ENCODE results near the gene CADM1. TPM values are rescaled to one million over a fixed set of nuclear protein-coding genes. Genes with fewer than 3 reads are reported as not detected.

CADM1 gene
- total and polyA plus RNA-seq, 7 donors, result 0.69 to 25.2 (median 15.6) TPM

DNA sequence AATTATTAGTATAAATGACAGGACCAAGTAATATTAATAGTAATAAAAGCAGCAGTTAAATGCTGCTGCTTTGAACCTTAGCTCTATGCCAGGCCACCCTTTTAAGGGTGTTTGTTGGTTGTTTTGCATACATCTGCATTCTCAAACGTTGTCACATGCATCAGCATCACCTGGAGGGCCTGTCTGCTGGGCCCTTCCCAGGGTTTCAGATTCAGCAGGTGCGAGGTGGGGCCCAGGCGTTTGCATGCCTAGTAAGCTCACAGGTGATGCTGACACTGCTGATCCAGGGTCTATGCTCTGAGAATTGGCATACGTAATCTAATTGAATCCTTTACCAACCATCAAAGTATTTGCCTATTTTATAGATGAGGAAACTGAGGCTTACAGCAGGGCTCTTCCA, 246.5 kb downstream of the CADM1 start:
- Histone ChIP-seq H3K4me3 (no peak overlapping the region), H3K36me3 (no peaks in the 10 kb centered on the region), H3K27me3 (no peaks in the 10 kb centered on the region), H3K4me1 (no peaks in the 10 kb centered on the region), H3K9me3 (no peaks in the 10 kb centered on the region), H3K27ac (no peak overlapping the region)
- WGBS, 2 donors, result 68 to 73% methylated on average over 4 of the region's 4 CpGs
- TF ChIP-seq, protein P1, sequence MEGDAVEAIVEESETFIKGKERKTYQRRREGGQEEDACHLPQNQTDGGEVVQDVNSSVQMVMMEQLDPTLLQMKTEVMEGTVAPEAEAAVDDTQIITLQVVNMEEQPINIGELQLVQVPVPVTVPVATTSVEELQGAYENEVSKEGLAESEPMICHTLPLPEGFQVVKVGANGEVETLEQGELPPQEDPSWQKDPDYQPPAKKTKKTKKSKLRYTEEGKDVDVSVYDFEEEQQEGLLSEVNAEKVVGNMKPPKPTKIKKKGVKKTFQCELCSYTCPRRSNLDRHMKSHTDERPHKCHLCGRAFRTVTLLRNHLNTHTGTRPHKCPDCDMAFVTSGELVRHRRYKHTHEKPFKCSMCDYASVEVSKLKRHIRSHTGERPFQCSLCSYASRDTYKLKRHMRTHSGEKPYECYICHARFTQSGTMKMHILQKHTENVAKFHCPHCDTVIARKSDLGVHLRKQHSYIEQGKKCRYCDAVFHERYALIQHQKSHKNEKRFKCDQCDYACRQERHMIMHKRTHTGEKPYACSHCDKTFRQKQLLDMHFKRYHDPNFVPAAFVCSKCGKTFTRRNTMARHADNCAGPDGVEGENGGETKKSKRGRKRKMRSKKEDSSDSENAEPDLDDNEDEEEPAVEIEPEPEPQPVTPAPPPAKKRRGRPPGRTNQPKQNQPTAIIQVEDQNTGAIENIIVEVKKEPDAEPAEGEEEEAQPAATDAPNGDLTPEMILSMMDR (IDR thresholded peaks at IDR 0.05), result no peak
- TF ChIP-seq POLR2A (IDR thresholded peaks at IDR 0.05) (no peak), POLR2AphosphoS5 (IDR thresholded peaks at IDR 0.05) (no peak), EP300 (IDR thresholded peaks at IDR 0.05) (no peak)
- intact Hi-C loops (cut with DNase I), result no loop called here
- DNase-seq, result no peak

DNA sequence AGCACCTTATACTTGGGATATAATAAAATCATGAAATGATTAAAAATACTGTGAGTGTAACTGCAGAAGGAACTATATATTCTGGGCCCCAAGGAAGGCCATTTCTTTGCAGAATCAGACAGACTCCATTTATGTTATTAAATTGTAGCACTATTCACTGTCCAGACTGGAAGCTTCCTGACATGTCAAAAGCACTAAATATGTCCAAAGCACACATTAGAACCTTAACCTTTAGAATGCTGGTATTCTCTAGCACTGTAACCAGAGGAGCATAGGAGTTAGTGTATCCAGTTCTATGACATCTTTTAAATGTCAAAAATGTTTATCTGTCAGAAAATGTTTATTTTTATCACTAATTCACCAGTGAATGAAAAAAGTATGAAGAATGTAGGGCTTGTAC, 246.9 kb downstream of the CADM1 start:
- no peaks in the 10 kb centered on the region for H3K27me3 ChIP-seq
- H3K4me1 ChIP-seq, result no peaks in the 10 kb centered on the region
- H3K27ac ChIP-seq, result no peak overlapping the region
- TF ChIP-seq, protein P1 (IDR thresholded peaks at IDR 0.05), result no peak
- no peak for TF ChIP-seq POLR2AphosphoS5 (IDR thresholded peaks at IDR 0.05)
- no peak for TF ChIP-seq POLR2A (IDR thresholded peaks at IDR 0.05)
- no peak for TF ChIP-seq EP300 (IDR thresholded peaks at IDR 0.05)
- H3K9me3 ChIP-seq, result no peaks in the 10 kb centered on the region
- intact Hi-C loops (cut with DNase I), result no loop called here
- H3K4me3 ChIP-seq, result no peak overlapping the region
- H3K36me3 ChIP-seq, result no peaks in the 10 kb centered on the region
- no peak for DNase-seq

DNA sequence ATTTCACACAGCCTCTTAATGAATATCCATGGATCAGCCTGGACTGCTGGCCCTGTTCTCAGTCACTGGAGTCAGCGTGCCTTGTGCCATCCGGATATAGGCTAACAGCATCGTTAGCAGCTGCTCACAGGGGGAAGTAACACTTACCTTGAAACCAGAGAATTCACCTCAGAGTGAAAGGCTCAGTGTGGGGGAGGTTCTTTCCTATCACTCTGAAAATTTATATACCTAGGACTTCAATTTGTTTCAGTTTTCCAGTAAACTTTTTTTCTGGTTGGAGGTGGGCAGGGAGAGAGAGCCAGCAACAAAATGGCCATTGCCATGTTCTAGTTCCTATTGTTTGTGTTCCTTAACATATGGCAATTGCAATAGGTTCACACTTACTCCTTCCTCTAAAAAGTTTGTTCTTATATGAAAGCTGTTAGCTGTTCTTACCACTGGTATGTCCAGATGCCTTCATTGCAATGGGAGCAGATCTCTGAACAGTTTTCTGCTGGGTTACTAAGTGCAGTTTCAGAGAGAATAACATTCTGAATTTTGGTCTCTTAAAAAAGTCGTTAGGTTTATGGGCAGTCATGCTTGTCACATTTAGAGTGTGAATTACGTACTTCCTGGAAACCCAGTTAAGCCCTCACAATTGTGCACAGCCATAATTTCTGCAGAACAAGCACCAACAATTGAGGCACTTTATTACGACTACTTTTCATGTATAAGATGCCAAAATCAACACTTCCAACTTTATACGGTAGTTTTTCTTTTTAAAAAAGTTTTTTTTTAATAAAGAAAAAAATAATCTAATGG, 247.6 kb downstream of the CADM1 start:
- DNase-seq, result no peak
- H3K9me3 ChIP-seq, result no peaks in the 10 kb centered on the region
- no peaks in the 10 kb centered on the region for H3K36me3 ChIP-seq
- no peak overlapping the region for H3K4me3 ChIP-seq
- H3K27me3 ChIP-seq, result no peaks in the 10 kb centered on the region
- H3K4me1 ChIP-seq, result no peaks in the 10 kb centered on the region
- no peak overlapping the region for H3K27ac ChIP-seq
- intact Hi-C loops (cut with DNase I), result no loop called here
- TF ChIP-seq POLR2AphosphoS5 (IDR thresholded peaks at IDR 0.05) (no peak), POLR2A (IDR thresholded peaks at IDR 0.05) (no peak), EP300 (IDR thresholded peaks at IDR 0.05) (no peak)
- TF ChIP-seq, protein P1 (IDR thresholded peaks at IDR 0.05), result no peak
- WGBS, 2 donors, result 10 to 33% methylated on average over 7 of the region's 7 CpGs

DNA sequence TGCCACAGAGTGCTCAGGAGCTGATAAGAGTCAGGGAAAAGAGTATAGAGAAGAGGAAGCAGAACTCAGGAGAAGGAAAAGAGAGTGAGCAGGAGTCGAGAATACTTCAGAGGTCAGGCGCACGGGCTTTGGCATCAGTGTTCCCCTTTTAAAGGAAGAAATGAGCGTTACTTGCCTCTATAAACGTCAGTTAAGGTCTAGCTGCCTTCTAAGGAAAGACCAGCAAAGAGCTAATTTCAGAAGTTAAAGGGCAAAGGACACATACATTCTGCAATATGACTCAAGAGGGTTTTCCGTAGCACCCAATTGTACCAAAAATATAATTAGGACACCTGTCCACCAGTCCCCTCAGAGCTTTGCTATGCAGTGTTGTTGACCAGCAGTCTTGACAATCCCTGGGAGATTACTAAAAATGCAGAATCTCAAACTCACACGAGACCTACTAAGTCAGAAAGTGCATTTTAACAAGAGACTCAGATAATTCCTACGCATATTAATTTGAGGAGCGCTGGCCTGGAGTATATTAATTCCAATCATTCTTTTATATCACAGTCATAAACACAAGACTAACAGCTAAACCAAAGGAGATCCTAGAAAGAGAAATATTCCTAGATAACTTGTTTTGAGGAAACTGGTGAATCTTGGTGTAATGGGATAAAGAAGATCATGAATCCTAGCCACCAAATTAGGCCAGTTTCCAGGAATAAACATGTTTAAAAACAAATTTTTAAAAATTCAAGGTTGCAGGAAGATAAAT, 249.0 kb downstream of the CADM1 start:
- intact Hi-C loops (cut with DNase I), result no loop called here
- Histone ChIP-seq H3K27me3 (no peaks in the 10 kb centered on the region), H3K9me3 (no peaks in the 10 kb centered on the region), H3K4me3 (no peak overlapping the region), H3K36me3 (no peaks in the 10 kb centered on the region), H3K4me1 (no peaks in the 10 kb centered on the region), H3K27ac (no peak overlapping the region)
- no peak for DNase-seq
- TF ChIP-seq POLR2AphosphoS5 (IDR thresholded peaks at IDR 0.05) (no peak), EP300 (IDR thresholded peaks at IDR 0.05) (no peak), POLR2A (IDR thresholded peaks at IDR 0.05) (no peak)
- TF ChIP-seq, protein P1 (IDR thresholded peaks at IDR 0.05), result no peak
- 65 to 79% methylated on average over 9 of the region's 9 CpGs for WGBS, 2 donors
